OCI-LY1 (cell line): Measurements from ENCODE around the gene EIF2B4.
"Not testable (repeated sequence)": the region's sequence is repeated elsewhere in the genome, so short reads cannot be mapped to it uniquely, and the experiment has no call there.

Source experiments
- H2AFZ ChIP-seq: fragments of 200-600 bp; sonication (generic), shearing (Covaris generic); 2 replicates; pipeline ENCODE4 v1.6.0; 2014; ENCODE audit warnings: antibody characterized with exemption, mild to moderate bottlenecking, low read length
- H3F3A ChIP-seq: fragments of 200-600 bp; sonication (generic), shearing (Covaris generic); 2 replicates; pipeline ENCODE4 v1.6.0; 2014; ENCODE audit warnings: mild to moderate bottlenecking, antibody characterized with exemption, low read length, moderate library complexity; ENCODE audit not compliant: insufficient read depth
- H3K27ac ChIP-seq: fragments of 200-600 bp; sonication (generic); 2 replicates; pipeline ENCODE4 v1.5.1; 2014; ENCODE audit warnings: low read length, mixed run types, mild to moderate bottlenecking, low read depth; ENCODE audit not compliant: poor library complexity, severe bottlenecking
- H3K27me3 ChIP-seq: fragments of 200-600 bp; sonication (generic); 2 replicates; pipeline ENCODE4 v1.6.0; 2014; ENCODE audit warnings: antibody characterized with exemption, mild to moderate bottlenecking, low read length, moderate library complexity; ENCODE audit not compliant: insufficient read depth
- H3K36me3 ChIP-seq: fragments of 200-600 bp; sonication (generic); 2 replicates; pipeline ENCODE4 v1.6.1; 2014; ENCODE audit warnings: mild to moderate bottlenecking, antibody characterized with exemption, low read length, moderate library complexity, mixed read lengths; ENCODE audit not compliant: insufficient read depth
- H3K4me1 ChIP-seq: fragments of 200-600 bp; sonication (generic); 2 replicates; pipeline ENCODE4 v1.5.1; 2014; ENCODE audit warnings: mild to moderate bottlenecking, low read length, moderate library complexity; ENCODE audit not compliant: insufficient read depth, severe bottlenecking
- H3K4me2 ChIP-seq: fragments of 200-600 bp; sonication (generic), shearing (Covaris generic); 2 replicates; pipeline ENCODE4 v1.6.1; 2014; ENCODE audit warnings: low read length
- H3K4me3 ChIP-seq: fragments of 200-600 bp; sonication (generic); 2 replicates; pipeline ENCODE4 v1.5.1; 2014; ENCODE audit warnings: low read length, low read depth, mild to moderate bottlenecking, mixed read lengths; ENCODE audit not compliant: poor library complexity, severe bottlenecking
- H3K79me2 ChIP-seq: fragments of 200-600 bp; shearing (Covaris generic); 2 replicates; pipeline ENCODE4 v1.6.1; 2016; ENCODE audit warnings: mixed run types, low read length, mixed read lengths; ENCODE audit not compliant: insufficient read depth
- H3K9ac ChIP-seq: fragments of 200-600 bp; sonication (generic), shearing (Covaris generic); 2 replicates; pipeline ENCODE4 v1.6.1; 2014; ENCODE audit warnings: mild to moderate bottlenecking, low read length, mixed read lengths
- H3K9me2 ChIP-seq: fragments of 200-600 bp; sonication (generic), shearing (Covaris generic); 2 replicates; pipeline ENCODE4 v1.6.1; 2014; ENCODE audit warnings: low read depth, mild to moderate bottlenecking, low read length, mixed read lengths
- H3K9me3 ChIP-seq: fragments of 200-600 bp; shearing (Covaris generic); 2 replicates; pipeline ENCODE4 v1.6.1; 2014; ENCODE audit warnings: low read length, mixed read lengths
- H4K20me1 ChIP-seq: fragments of 200-600 bp; sonication (generic), shearing (Covaris generic); 2 replicates; pipeline ENCODE4 v1.6.0; 2016; ENCODE audit warnings: mild to moderate bottlenecking, low read length; ENCODE audit not compliant: insufficient read depth
- CTCF ChIP-seq: fragments of 200-600 bp; sonication (generic), shearing (Covaris generic); IDR thresholded peaks from 2 replicates; pipeline ENCODE4 v1.5.1; 2017; ENCODE audit warnings: mild to moderate bottlenecking, antibody characterized with exemption, low read length, moderate library complexity, mixed read lengths
- EZH2 ChIP-seq: fragments of 200-600 bp; sonication (generic), shearing (Covaris generic); IDR thresholded peaks from 2 replicates; pipeline ENCODE4 v1.8.0; 2017; ENCODE audit warnings: borderline replicate concordance, mixed run types, mild to moderate bottlenecking, antibody characterized with exemption, low read length, moderate library complexity, mixed read lengths

Gene EIF2B4

GRCh38 chr2:27320958-27321543 is 49.1 kb downstream of the EIF2B4 start:
- Histone ChIP-seq H3K27me3 (no peaks in the 10 kb centered on the region), H3K79me2 (peaks cover 3% of the 10 kb centered on the region; the same call in 1 of the 2 replicates), H3K9me3 (no peaks in the 10 kb centered on the region), H3K9me2 (no peaks in the 10 kb centered on the region), H4K20me1 (no peaks in the 10 kb centered on the region), H3K4me1 (peaks cover 21% of the 10 kb centered on the region), H3K4me2 (peak overlapping the region; percentile 99; the same call in 1 of the 2 replicates), H3K36me3 (peaks cover 14% of the 10 kb centered on the region), H3K4me3 (no peak overlapping the region), H2AFZ (no peak overlapping the region), H3K9ac (peak overlapping the region; percentile 100; the same call in 1 of the 2 replicates), H3K27ac (no peak overlapping the region), H3F3A (peaks cover 5% of the 10 kb centered on the region)
- TF ChIP-seq CTCF (no peak), EZH2 (no peak)

DNA sequence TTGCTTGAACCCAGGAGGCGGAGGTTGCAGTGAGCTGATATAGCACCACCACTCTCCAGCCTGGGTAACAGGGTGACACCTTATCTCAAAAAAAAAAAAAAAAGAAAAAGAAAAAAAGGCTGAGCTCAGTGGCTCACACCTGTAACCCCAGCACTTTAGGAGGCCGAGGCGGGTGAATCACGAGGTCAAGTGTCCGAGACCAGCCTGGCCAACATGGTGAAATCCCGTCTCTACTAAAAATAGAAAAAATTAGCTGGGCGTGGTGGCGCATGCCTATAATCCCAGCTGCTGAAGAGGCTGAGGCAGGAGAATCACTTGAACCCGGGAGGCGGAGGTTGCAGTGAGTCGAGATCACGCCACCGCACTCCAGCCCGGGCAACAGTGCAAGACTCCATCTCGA is 50.3 kb downstream of the EIF2B4 start:
- H3K27ac ChIP-seq, H3F3A ChIP-seq, H2AFZ ChIP-seq, H3K4me3 ChIP-seq, H3K9ac ChIP-seq, H3K27me3 ChIP-seq, H3K9me3 ChIP-seq, H3K9me2 ChIP-seq, H3K79me2 ChIP-seq, H4K20me1 ChIP-seq, H3K4me2 ChIP-seq: not testable (repeated sequence)
- Histone ChIP-seq H3K4me1 (peaks cover 21% of the 10 kb centered on the region), H3K36me3 (peaks cover 10% of the 10 kb centered on the region; the same call in 1 of the 2 replicates)

- no peaks in the 10 kb centered on the region for H3F3A ChIP-seq
- peaks cover 6% of the 10 kb centered on the region for H3K4me1 ChIP-seq
- TF ChIP-seq CTCF (no peak), EZH2 (no peak)
- no peak overlapping the region for H3K9ac ChIP-seq
- H3K9me3 ChIP-seq: no peaks in the 10 kb centered on the region
- H3K4me3 ChIP-seq: no peak overlapping the region
- H3K4me2 ChIP-seq: no peak overlapping the region
- H3K27ac ChIP-seq: no peak overlapping the region
- no peaks in the 10 kb centered on the region for H4K20me1 ChIP-seq
- H3K27me3 ChIP-seq: no peaks in the 10 kb centered on the region
- H2AFZ ChIP-seq: no peak overlapping the region
- H3K79me2 ChIP-seq: no peaks in the 10 kb centered on the region
- H3K36me3 ChIP-seq: peaks cover 15% of the 10 kb centered on the region
- no peaks in the 10 kb centered on the region for H3K9me2 ChIP-seq
Measured at GRCh38 chr2:27316655-27317412, 53.3 kb downstream of the EIF2B4 start.
